GM12878 (cell line): ENCODE results near the gene FOXG1. TPM values are rescaled to one million over a fixed set of nuclear protein-coding genes. Genes with fewer than 3 reads are reported as not detected.

Source experiments
- ATAC-seq: fragments of 200-7000 bp; cut with Tn5 transposase; 3 replicates; pipeline ENCODE4 v1.9.1; 2020; ENCODE audit warnings: mild to moderate bottlenecking, moderate library complexity
- BruUV-seq: library from RNA; stranded (reverse); fragments of 400-500 nt; replicated peaks from 2 replicates; lab custom pipeline; 2021; lab: Mats Ljungman, UMichigan
- CTCF ChIA-PET: fragments of 300-600 bp; sonication (Branson Sonifier 250); formaldehyde crosslinking; extraction: SDS; loops from one replicate; lab custom pipeline; 2021; ENCODE audit warnings: inconsistent platforms; lab: Yijun Ruan, JAX
- POLR2A ChIA-PET: fragments of 350-600 bp; formaldehyde crosslinking; extraction: SDS; loops from one replicate; lab custom pipeline; 2021; ENCODE audit warnings: inconsistent platforms; lab: Charles Lee
- RAD21 ChIA-PET: fragments of 300-600 bp; sonication (Branson Sonifier 250); formaldehyde crosslinking; loops from one replicate; lab custom pipeline; 2023; ENCODE audit warnings: antibody characterized with exemption; ENCODE audit not compliant: unreplicated experiment; lab: Charles Lee
- SMC1A ChIA-PET: fragments of 300-600 bp; sonication (Branson Sonifier 250); formaldehyde crosslinking; loops from one replicate; lab custom pipeline; 2023; ENCODE audit not compliant: unreplicated experiment, uncharacterized antibody; lab: Charles Lee
- DNase-seq: peaks from one replicate; pipeline ENCODE4 v3.0.0-alpha.2; 2011; ENCODE audit warnings: low read depth, low spot score
- FAIRE-seq: peaks from 3 replicates; lab custom pipeline; 2011; peaks lifted over from hg19 to GRCh38; lab: Jason Lieb, UNC
- H2AFZ ChIP-seq: 2 replicates; pipeline ENCODE4 v1.6.0; 2011; ENCODE audit warnings: low read depth, low read length, control low read depth; ENCODE audit not compliant: control insufficient read depth
- H3K27ac ChIP-seq: 2 replicates; pipeline ENCODE4 v1.5.1; 2011; ENCODE audit warnings: control low read depth; ENCODE audit not compliant: control insufficient read depth, insufficient read depth
- H3K27me3 ChIP-seq, 2 experiments: replicated peaks in 1 of 2; 2 replicates each; pipeline versions ENCODE4 v1.6.0 to v1.6.1; 2011; ENCODE audit warnings: low read length in 1 of 2; ENCODE audit not compliant: control insufficient read depth in 2 of 2, insufficient read depth in 2 of 2
- H3K36me3 ChIP-seq, 2 experiments: 2 replicates each; pipeline ENCODE4 v1.5.1; 2011; ENCODE audit warnings: low read length in 1 of 2; ENCODE audit not compliant: control insufficient read depth in 2 of 2, insufficient read depth in 2 of 2
- H3K4me1 ChIP-seq: 2 replicates; pipeline ENCODE4 v1.6.1; 2011; ENCODE audit warnings: mild to moderate bottlenecking, low read length, moderate library complexity, mixed read lengths; ENCODE audit not compliant: control insufficient read depth, insufficient read depth
- H3K4me2 ChIP-seq: 2 replicates; pipeline ENCODE4 v1.6.0; 2011; ENCODE audit warnings: control low read depth; ENCODE audit not compliant: control insufficient read depth, insufficient read depth
- H3K4me3 ChIP-seq: fragments of 200-600 bp; sonication (generic); 2 replicates; pipeline ENCODE4 v1.5.1; 2016
- H3K79me2 ChIP-seq: 2 replicates; pipeline ENCODE4 v1.6.0; 2011; ENCODE audit warnings: low read length; ENCODE audit not compliant: control insufficient read depth, insufficient read depth
- H3K9ac ChIP-seq: 2 replicates; pipeline ENCODE4 v1.8.0; 2011; ENCODE audit warnings: low read length, control low read depth, mixed read lengths; ENCODE audit not compliant: control insufficient read depth, insufficient read depth
- H3K9me3 ChIP-seq: replicated peaks from 3 replicates; pipeline ENCODE4 v1.5.1; 2011; ENCODE audit warnings: mild to moderate bottlenecking, low read length; ENCODE audit not compliant: control insufficient read depth, insufficient read depth
- H4K20me1 ChIP-seq: 2 replicates; pipeline ENCODE4 v1.6.0; 2011; ENCODE audit not compliant: control insufficient read depth, insufficient read depth
- CEBPB ChIP-seq, 2 experiments: fragments of 150-350 bp in 1 of 2; IDR thresholded peaks; 2 replicates each; pipeline ENCODE4 v1.6.1; 2012 to 2014; ENCODE audit warnings: low read depth in 2 of 2, low read length in 2 of 2, borderline replicate concordance in 1 of 2, inconsistent platforms in 1 of 2
- CHD2 ChIP-seq: IDR thresholded peaks from 2 replicates; pipeline ENCODE4 v1.6.1; 2011; ENCODE audit warnings: low read depth, low read length, improper control_type of control experiment, borderline replicate concordance
- DPF2 ChIP-seq: fragments of 450-650 bp; IDR thresholded peaks from 2 replicates; pipeline ENCODE4 v1.6.1; 2017; ENCODE audit warnings: mild to moderate bottlenecking
- ETV6 ChIP-seq, 2 experiments: fragments of 450-650 bp in 1 of 2; IDR thresholded peaks in 1 of 2; conservative IDR thresholded peaks in 1 of 2; 2 replicates each; pipeline ENCODE4 v1.6.1; 2014; ENCODE audit warnings: antibody characterized with exemption in 1 of 2, borderline replicate concordance in 1 of 2, low read depth in 1 of 2, mild to moderate bottlenecking in 1 of 2, moderate library complexity in 1 of 2
- KLF5 ChIP-seq: fragments of 450-650 bp; IDR thresholded peaks from 2 replicates; pipeline ENCODE4 v1.6.1; 2014; ENCODE audit warnings: mild to moderate bottlenecking; ENCODE audit not compliant: partially characterized antibody
- PAX8 ChIP-seq: fragments of 450-650 bp; IDR thresholded peaks from 2 replicates; pipeline ENCODE4 v1.6.1; 2017; ENCODE audit warnings: mild to moderate bottlenecking, moderate library complexity
- RCOR1 ChIP-seq: conservative IDR thresholded peaks from 2 replicates; pipeline ENCODE4 v1.6.1; 2012; ENCODE audit warnings: low read depth, low read length, improper control_type of control experiment
- TAF1 ChIP-seq: IDR thresholded peaks from 2 replicates; pipeline ENCODE4 v1.6.1; 2011; ENCODE audit warnings: mild to moderate bottlenecking, low read depth, low read length, borderline replicate concordance
- YBX1 ChIP-seq: fragments of 450-650 bp; IDR thresholded peaks from 2 replicates; pipeline ENCODE4 v1.6.1; 2016; ENCODE audit warnings: antibody characterized with exemption
- ZBTB40 ChIP-seq: fragments of 450-650 bp; IDR thresholded peaks from 2 replicates; pipeline ENCODE4 v1.6.1; 2016; ENCODE audit warnings: mild to moderate bottlenecking, moderate library complexity, borderline replicate concordance
- WGBS: methylation state at CpG from one replicate; pipeline ENCODE4 v1.1.6; 2016; ENCODE audit warnings: low lambda C conversion rate; ENCODE audit not compliant: insufficient replicate concordance, insufficient coverage; ENCODE audit errors: missing lambda C conversion rate; 5-methylcytosine and 5-hydroxymethylcytosine counted together
- in situ Hi-C: fragments of 300-500 bp; cut with MboI; formaldehyde crosslinking; loops from 9 replicates; pipeline ENCODE4 v1.14.3; 2018; ENCODE audit warnings: mixed read lengths
- intact Hi-C: fragments of 100-400 bp; cut with micrococcal nuclease; formaldehyde crosslinking; loops from one replicate; pipeline ENCODE4 v1.14.2; 2022; ENCODE audit not compliant: unreplicated experiment
- polyA plus RNA-seq, 11 experiments: library from polyadenylated mRNA; depleted of rRNA in 4 of 11; unstranded in 6 of 11; stranded (reverse) in 5 of 11; fragments of >200 nt; fragmentation: Nextera tagmentation in 4 of 11; fragmentation: Illumina TruSeq in 1 of 11; extraction: Ambion mirVana in 4 of 11; extraction: Trizol in 1 of 11; gene quantifications; 1 replicate in 1 of 11; 2 replicates in 10 of 11; pipeline versions ENCODE4 v1.2.1 to v1.2.3, GENCODE V29; 2011 to 2016; ENCODE audit warnings: inconsistent platforms in 2 of 11, missing spikeins in 2 of 11, low read depth in 1 of 11
- total RNA-seq, 4 experiments: library from RNA; depleted of rRNA in 3 of 4; stranded (reverse); fragments of >200 nt in 3 of 4; fragmentation: Illumina TruSeq in 1 of 4; extraction: Trizol in 1 of 4; gene quantifications; 2 replicates each; pipeline versions ENCODE4 v1.2.1 to v1.2.3, GENCODE V29; 2013 to 2021
- TF ChIP-seq, protein P1 (sequence below): fragments of 450-650 bp; formaldehyde crosslinking; IDR thresholded peaks from 2 replicates; pipeline ENCODE4 v1.5.0; 2022; ENCODE audit warnings: mild to moderate bottlenecking, missing genetic modification characterization
- TF ChIP-seq, protein P2 (sequence below): IDR thresholded peaks from 2 replicates; pipeline ENCODE4 v1.6.1; 2012; ENCODE audit warnings: mild to moderate bottlenecking, low read depth, low read length

FOXG1 gene
- total and polyA plus RNA-seq, 10 of the 15 experiments (the other 5 are each of a cell fraction or from before 2014, with no cell fraction given) = 0.04 to 0.44 (median 0.06) TPM; not detected in 1

DNA sequence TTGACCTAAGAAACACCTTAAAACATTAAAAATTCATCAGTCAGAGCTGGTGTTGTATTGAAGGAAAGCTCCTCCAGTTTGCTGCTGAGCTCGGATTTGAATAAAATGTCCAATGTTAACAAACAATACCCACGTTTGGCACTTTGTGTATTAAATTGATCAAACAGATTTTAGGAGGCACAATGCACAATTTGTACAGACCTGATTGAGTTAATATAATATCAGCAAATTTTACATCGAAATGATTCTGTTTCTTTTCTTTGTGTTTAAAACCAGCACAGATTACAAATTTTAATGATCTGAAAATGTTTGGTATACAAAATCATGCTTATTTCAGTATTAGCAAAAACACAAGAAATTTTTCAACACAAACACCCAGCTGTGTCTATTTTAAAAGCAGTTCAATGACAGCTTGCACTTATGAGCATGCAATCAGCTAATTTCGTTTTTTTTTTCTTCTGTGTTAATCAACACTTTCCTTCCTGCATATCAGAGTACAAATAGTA lies 2.8 kb upstream of the FOXG1 start:
- ChIA-PET RAD21 (no interaction called here), SMC1A (interaction anchor here (0.9 kb wide), 1 partner anchor 12 kb away, joined by 3 read pairs; no protein-coding TSS in a partner anchor), POLR2A (no interaction called here), CTCF (interaction anchor here (0.9 to 1.2 kb wide), 2 partner anchors 8 to 13 kb away, joined by 3 read pairs; no protein-coding TSS in a partner anchor)
- in situ Hi-C loops (loop anchor here (5.0 to 25.0 kb wide), 3 partner anchors 448 to 1673 kb away; no protein-coding TSS in a partner anchor), intact Hi-C loops (no loop called here)
- Histone ChIP-seq H3K4me3 (no peak overlapping the region), H3K9ac (no peak overlapping the region), H4K20me1 (no peaks in the 10 kb centered on the region), H3K4me2 (no peak overlapping the region), H3K9me3 (peaks cover 2% of the 10 kb centered on the region; the same call in 1 of the 3 replicates), H3K27me3 (peaks cover 0 to 9% of the 10 kb centered on the region in 2 experiments; a peak in 3 of 4 replicates), H3K4me1 (no peaks in the 10 kb centered on the region), H3K27ac (no peak overlapping the region), H2AFZ (no peak overlapping the region), H3K36me3 (no peaks in the 10 kb centered on the region), H3K79me2 (no peaks in the 10 kb centered on the region)
- no peak for DNase-seq
- FAIRE-seq = no peak
- ATAC-seq = no peak
- BruUV-seq = no TSS peak
- WGBS = 17% methylated on average over 4 of the region's 4 CpGs
- no peak for TF ChIP-seq DPF2
- TF ChIP-seq TAF1 = no peak
- TF ChIP-seq KLF5 = no peak
- TF ChIP-seq CHD2 = no peak
- TF ChIP-seq YBX1 = no peak
- TF ChIP-seq ETV6 (conservative IDR thresholded peaks at IDR 0.05 in 1 of 2, IDR thresholded peaks at IDR 0.05 in 1 of 2; ENCODE audit: borderline replicate concordance in 1 of 2, low read depth in 1 of 2) = no peak
- TF ChIP-seq, protein P1, sequence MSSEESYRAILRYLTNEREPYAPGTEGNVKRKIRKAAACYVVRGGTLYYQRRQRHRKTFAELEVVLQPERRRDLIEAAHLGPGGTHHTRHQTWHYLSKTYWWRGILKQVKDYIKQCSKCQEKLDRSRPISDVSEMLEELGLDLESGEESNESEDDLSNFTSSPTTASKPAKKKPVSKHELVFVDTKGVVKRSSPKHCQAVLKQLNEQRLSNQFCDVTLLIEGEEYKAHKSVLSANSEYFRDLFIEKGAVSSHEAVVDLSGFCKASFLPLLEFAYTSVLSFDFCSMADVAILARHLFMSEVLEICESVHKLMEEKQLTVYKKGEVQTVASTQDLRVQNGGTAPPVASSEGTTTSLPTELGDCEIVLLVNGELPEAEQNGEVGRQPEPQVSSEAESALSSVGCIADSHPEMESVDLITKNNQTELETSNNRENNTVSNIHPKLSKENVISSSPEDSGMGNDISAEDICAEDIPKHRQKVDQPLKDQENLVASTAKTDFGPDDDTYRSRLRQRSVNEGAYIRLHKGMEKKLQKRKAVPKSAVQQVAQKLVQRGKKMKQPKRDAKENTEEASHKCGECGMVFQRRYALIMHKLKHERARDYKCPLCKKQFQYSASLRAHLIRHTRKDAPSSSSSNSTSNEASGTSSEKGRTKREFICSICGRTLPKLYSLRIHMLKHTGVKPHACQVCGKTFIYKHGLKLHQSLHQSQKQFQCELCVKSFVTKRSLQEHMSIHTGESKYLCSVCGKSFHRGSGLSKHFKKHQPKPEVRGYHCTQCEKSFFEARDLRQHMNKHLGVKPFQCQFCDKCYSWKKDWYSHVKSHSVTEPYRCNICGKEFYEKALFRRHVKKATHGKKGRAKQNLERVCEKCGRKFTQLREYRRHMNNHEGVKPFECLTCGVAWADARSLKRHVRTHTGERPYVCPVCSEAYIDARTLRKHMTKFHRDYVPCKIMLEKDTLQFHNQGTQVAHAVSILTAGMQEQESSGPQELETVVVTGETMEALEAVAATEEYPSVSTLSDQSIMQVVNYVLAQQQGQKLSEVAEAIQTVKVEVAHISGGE = no peak
- no peak for TF ChIP-seq ZBTB40
- no peak for TF ChIP-seq CEBPB (IDR thresholded peaks at IDR 0.05; ENCODE audit: borderline replicate concordance in 1 of 2, low read depth in 2 of 2, low read length in 2 of 2)
- TF ChIP-seq PAX8 = no peak
- no peak for TF ChIP-seq RCOR1
- TF ChIP-seq, protein P2, sequence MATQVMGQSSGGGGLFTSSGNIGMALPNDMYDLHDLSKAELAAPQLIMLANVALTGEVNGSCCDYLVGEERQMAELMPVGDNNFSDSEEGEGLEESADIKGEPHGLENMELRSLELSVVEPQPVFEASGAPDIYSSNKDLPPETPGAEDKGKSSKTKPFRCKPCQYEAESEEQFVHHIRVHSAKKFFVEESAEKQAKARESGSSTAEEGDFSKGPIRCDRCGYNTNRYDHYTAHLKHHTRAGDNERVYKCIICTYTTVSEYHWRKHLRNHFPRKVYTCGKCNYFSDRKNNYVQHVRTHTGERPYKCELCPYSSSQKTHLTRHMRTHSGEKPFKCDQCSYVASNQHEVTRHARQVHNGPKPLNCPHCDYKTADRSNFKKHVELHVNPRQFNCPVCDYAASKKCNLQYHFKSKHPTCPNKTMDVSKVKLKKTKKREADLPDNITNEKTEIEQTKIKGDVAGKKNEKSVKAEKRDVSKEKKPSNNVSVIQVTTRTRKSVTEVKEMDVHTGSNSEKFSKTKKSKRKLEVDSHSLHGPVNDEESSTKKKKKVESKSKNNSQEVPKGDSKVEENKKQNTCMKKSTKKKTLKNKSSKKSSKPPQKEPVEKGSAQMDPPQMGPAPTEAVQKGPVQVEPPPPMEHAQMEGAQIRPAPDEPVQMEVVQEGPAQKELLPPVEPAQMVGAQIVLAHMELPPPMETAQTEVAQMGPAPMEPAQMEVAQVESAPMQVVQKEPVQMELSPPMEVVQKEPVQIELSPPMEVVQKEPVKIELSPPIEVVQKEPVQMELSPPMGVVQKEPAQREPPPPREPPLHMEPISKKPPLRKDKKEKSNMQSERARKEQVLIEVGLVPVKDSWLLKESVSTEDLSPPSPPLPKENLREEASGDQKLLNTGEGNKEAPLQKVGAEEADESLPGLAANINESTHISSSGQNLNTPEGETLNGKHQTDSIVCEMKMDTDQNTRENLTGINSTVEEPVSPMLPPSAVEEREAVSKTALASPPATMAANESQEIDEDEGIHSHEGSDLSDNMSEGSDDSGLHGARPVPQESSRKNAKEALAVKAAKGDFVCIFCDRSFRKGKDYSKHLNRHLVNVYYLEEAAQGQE = no peak
